Panc1 (cell line): Measurements from ENCODE around the gene TMEM248. TPM values are rescaled to one million over a fixed set of nuclear protein-coding genes. Genes with fewer than 3 reads are reported as not detected.

Source experiments
- ATAC-seq: fragments of 200-7000 bp; cut with Tn5 transposase; 2 replicates; pipeline ENCODE4 v1.9.1; 2020; ENCODE audit warnings: mild to moderate bottlenecking, moderate library complexity
- BruUV-seq: library from RNA; stranded (reverse); fragments of 400-500 nt; replicated peaks from 2 replicates; lab custom pipeline; 2021; lab: Mats Ljungman, UMichigan
- CTCF ChIA-PET: fragments of 300-600 bp; sonication (Branson Sonifier 250); formaldehyde crosslinking; loops from one replicate; lab custom pipeline; 2022; ENCODE audit warnings: antibody characterized with exemption; lab: Charles Lee
- POLR2A ChIA-PET: fragments of 300-600 bp; sonication (Branson Sonifier 250); formaldehyde crosslinking; loops from one replicate; lab custom pipeline; 2022; ENCODE audit warnings: antibody characterized with exemption; lab: Charles Lee
- DNase-seq: peaks from one replicate; pipeline ENCODE4 v3.0.0-alpha.2; 2010; ENCODE audit warnings: low read depth, low spot score
- H3K27ac ChIP-seq: 2 replicates; pipeline ENCODE4 v1.5.1; 2011; ENCODE audit warnings: mild to moderate bottlenecking, low read length, inconsistent platforms
- H3K27me3 ChIP-seq: fragments of 200-500 bp; sonication (Bioruptor generic); 2 replicates; pipeline ENCODE4 v1.6.0; 2014; ENCODE audit warnings: low read length, inconsistent platforms; ENCODE audit not compliant: control insufficient read depth, insufficient read depth
- H3K36me3 ChIP-seq: fragments of 200-500 bp; sonication (Bioruptor generic); 2 replicates; pipeline ENCODE4 v1.5.1; 2014; ENCODE audit warnings: inconsistent platforms, mild to moderate bottlenecking, low read length, moderate library complexity; ENCODE audit not compliant: control insufficient read depth, insufficient read depth
- H3K4me1 ChIP-seq: 2 replicates; pipeline ENCODE4 v1.5.1; 2011; ENCODE audit warnings: inconsistent platforms, mild to moderate bottlenecking, low read length, moderate library complexity; ENCODE audit not compliant: control insufficient read depth, insufficient read depth
- H3K4me3 ChIP-seq, 2 experiments: 2 replicates each; pipeline ENCODE4 v1.5.1; 2011 to 2012; ENCODE audit warnings: low read depth in 2 of 2, low read length in 2 of 2, mild to moderate bottlenecking in 2 of 2, inconsistent platforms in 1 of 2, moderate library complexity in 1 of 2
- H3K9me3 ChIP-seq: fragments of 200-500 bp; sonication (Bioruptor generic); 2 replicates; pipeline ENCODE4 v1.5.1; 2014; ENCODE audit warnings: low read depth, mild to moderate bottlenecking, inconsistent platforms, low read length, moderate library complexity; ENCODE audit not compliant: control insufficient read depth, insufficient read depth
- POLR2AphosphoS5 ChIP-seq: IDR thresholded peaks from 2 replicates; pipeline ENCODE4 v1.6.1; 2012; ENCODE audit warnings: mild to moderate bottlenecking, low read depth, low read length, moderate library complexity
- SIN3A ChIP-seq: IDR thresholded peaks from 2 replicates; pipeline ENCODE4 v1.6.1; 2012; ENCODE audit warnings: low read depth, mild to moderate bottlenecking, low read length, moderate library complexity, borderline replicate concordance; ENCODE audit not compliant: insufficient read depth
- TCF7L2 ChIP-seq: IDR thresholded peaks from 2 replicates; pipeline ENCODE4 v1.6.1; 2011; ENCODE audit warnings: mild to moderate bottlenecking, low read depth, low read length, inconsistent platforms
- in situ Hi-C: cut with HindIII; loops from 2 replicates; pipeline ENCODE4 v1.10.0; 2016; ENCODE audit warnings: low sequenced_read_pairs, low pct_unique_long_range_greater_than_20kb
- intact Hi-C: fragments of 100-400 bp; cut with micrococcal nuclease; formaldehyde crosslinking; loops from one replicate; pipeline ENCODE4 v1.10.0; 2022; ENCODE audit not compliant: unreplicated experiment
- total RNA-seq: library from RNA; stranded (reverse); gene quantifications from one replicate; pipeline ENCODE4 v1.2.1, GENCODE V29; 2021; ENCODE audit not compliant: unreplicated experiment
- TF ChIP-seq, protein P1 (sequence below): fragments of 450-650 bp; IDR thresholded peaks from 2 replicates; pipeline ENCODE4 v1.5.1; 2017; ENCODE audit warnings: mild to moderate bottlenecking
- TF ChIP-seq, protein P2 (sequence below), 2 experiments: IDR thresholded peaks; 2 replicates each; pipeline ENCODE4 v1.6.1; 2011 to 2012; ENCODE audit warnings: low read depth in 2 of 2, control low read depth in 1 of 2, low read length in 1 of 2, mild to moderate bottlenecking in 1 of 2, moderate library complexity in 1 of 2; ENCODE audit not compliant: insufficient read depth in 1 of 2

TMEM248 gene
- total RNA-seq, 1 experiment from 2014 or later = 176 TPM

DNA sequence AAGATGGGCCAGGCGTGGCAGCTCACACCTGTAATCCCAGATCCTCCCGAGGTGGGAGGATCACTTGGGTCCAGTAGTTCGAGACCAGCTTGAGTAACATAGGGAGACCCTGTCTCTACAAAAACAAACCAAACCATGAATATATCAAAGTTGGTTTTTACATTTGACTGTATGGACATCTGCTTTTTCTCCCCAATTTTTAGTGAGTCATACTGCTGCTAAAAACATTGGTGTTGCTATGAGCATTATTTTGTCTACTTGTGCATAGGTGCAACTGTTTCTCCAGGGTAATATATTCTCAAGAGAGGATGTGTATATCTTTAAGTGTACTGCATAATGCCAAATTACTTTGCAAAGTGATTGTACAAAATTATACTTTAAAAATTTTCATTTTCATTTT is 769 bp upstream of the TMEM248 start:
- Histone ChIP-seq H3K27me3 (no peaks in the 10 kb centered on the region), H3K4me1 (peaks cover 13% of the 10 kb centered on the region), H3K4me3 (peak overlapping the region; percentile 72 to 98), H3K27ac (peak overlapping the region; percentile 83), H3K36me3 (no peaks in the 10 kb centered on the region; the same call in 1 of the 2 replicates), H3K9me3 (no peaks in the 10 kb centered on the region)
- intact Hi-C loops (no loop called here), in situ Hi-C loops (no loop called here)
- ChIA-PET POLR2A (no interaction called here), CTCF (no interaction called here)
- DNase-seq (no peak), ATAC-seq (no peak)
- BruUV-seq = no TSS peak
- TF ChIP-seq POLR2AphosphoS5 (no peak), SIN3A (no peak)
- TF ChIP-seq, protein P1, sequence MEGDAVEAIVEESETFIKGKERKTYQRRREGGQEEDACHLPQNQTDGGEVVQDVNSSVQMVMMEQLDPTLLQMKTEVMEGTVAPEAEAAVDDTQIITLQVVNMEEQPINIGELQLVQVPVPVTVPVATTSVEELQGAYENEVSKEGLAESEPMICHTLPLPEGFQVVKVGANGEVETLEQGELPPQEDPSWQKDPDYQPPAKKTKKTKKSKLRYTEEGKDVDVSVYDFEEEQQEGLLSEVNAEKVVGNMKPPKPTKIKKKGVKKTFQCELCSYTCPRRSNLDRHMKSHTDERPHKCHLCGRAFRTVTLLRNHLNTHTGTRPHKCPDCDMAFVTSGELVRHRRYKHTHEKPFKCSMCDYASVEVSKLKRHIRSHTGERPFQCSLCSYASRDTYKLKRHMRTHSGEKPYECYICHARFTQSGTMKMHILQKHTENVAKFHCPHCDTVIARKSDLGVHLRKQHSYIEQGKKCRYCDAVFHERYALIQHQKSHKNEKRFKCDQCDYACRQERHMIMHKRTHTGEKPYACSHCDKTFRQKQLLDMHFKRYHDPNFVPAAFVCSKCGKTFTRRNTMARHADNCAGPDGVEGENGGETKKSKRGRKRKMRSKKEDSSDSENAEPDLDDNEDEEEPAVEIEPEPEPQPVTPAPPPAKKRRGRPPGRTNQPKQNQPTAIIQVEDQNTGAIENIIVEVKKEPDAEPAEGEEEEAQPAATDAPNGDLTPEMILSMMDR = no peak
- TF ChIP-seq, protein P2, sequence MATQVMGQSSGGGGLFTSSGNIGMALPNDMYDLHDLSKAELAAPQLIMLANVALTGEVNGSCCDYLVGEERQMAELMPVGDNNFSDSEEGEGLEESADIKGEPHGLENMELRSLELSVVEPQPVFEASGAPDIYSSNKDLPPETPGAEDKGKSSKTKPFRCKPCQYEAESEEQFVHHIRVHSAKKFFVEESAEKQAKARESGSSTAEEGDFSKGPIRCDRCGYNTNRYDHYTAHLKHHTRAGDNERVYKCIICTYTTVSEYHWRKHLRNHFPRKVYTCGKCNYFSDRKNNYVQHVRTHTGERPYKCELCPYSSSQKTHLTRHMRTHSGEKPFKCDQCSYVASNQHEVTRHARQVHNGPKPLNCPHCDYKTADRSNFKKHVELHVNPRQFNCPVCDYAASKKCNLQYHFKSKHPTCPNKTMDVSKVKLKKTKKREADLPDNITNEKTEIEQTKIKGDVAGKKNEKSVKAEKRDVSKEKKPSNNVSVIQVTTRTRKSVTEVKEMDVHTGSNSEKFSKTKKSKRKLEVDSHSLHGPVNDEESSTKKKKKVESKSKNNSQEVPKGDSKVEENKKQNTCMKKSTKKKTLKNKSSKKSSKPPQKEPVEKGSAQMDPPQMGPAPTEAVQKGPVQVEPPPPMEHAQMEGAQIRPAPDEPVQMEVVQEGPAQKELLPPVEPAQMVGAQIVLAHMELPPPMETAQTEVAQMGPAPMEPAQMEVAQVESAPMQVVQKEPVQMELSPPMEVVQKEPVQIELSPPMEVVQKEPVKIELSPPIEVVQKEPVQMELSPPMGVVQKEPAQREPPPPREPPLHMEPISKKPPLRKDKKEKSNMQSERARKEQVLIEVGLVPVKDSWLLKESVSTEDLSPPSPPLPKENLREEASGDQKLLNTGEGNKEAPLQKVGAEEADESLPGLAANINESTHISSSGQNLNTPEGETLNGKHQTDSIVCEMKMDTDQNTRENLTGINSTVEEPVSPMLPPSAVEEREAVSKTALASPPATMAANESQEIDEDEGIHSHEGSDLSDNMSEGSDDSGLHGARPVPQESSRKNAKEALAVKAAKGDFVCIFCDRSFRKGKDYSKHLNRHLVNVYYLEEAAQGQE (IDR thresholded peaks at IDR 0.05; ENCODE audit: insufficient read depth in 1 of 2, low read depth in 2 of 2, low read length in 1 of 2) = no peak

DNA sequence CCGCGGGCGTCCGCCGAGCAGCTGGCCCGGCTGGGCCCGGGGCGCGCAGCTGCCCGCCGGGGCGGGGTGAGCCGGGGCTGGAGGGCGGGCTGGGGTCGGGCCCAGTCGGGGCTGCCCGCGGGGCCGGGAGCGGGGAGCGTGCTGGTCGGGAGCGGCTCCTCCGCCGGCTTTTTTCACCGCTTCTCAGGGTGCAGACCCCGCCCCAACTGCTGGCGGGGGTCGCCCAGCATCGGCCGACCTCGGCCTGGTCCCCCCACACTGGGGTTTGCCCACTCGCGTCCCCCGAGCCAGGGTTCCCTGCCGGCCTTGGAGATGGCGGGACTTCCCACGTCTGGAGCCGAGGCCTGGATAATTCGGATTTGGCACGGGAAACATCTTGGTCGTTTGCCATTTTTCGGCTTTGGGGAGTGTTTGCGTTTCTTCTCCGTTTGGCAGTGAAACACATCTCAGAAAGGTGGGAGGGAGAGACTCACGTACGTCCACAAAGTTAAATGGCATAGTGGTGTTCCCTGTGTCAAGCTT is 432 bp downstream of the TMEM248 start:
- DNase-seq (no peak), ATAC-seq (peak; percentile 59)
- TF ChIP-seq, protein P1 = no peak
- TF ChIP-seq POLR2AphosphoS5 (no peak), TCF7L2 (no peak), SIN3A (no peak; the same call in 1 of the 2 replicates)
- TF ChIP-seq, protein P2 (IDR thresholded peaks at IDR 0.05; ENCODE audit: insufficient read depth in 1 of 2, low read depth in 2 of 2, low read length in 1 of 2) = no peak
- H3K4me1 ChIP-seq = peaks cover 13% of the 10 kb centered on the region
- H3K27ac ChIP-seq = peak overlapping the region; percentile 87
- no peaks in the 10 kb centered on the region; the same call in 1 of the 2 replicates for H3K36me3 ChIP-seq
- H3K9me3 ChIP-seq = no peaks in the 10 kb centered on the region
- peak overlapping the region; percentile 72 to 98 for H3K4me3 ChIP-seq
- CTCF ChIA-PET = no interaction called here
- no peaks in the 10 kb centered on the region for H3K27me3 ChIP-seq
- POLR2A ChIA-PET = interaction anchor here (0.5 to 0.7 kb wide), 3 partner anchors 16 to 381 kb away, joined by 6 to 16 read pairs (median 7); no protein-coding TSS in a partner anchor
- intact Hi-C loops = no loop called here
- BruUV-seq = no TSS peak
- in situ Hi-C loops = no loop called here
